ENCODE data around the gene ALS2CL. TPM values are rescaled to one million over a fixed set of nuclear protein-coding genes. Genes with fewer than 3 reads are reported as not detected.

The ALS2CL gene
- total RNA-seq, 1 donor from 2014 or later, result 32.5 TPM

GRCh38 chr3:46619845-46620778 is 73.4 kb downstream of the ALS2CL start:
- intact Hi-C loops (cut with DNase I), result no loop called here
- no peak for DNase-seq (ENCODE audit: low spot score)

Other genes with a start within 250 kb of the ALS2CL start
- gene LTF, start 228.8 kb downstream of the ALS2CL start, total RNA-seq, result 5.4 TPM
- not detected for gene RTP3, start 195.7 kb downstream of the ALS2CL start, total RNA-seq
- 70.6 TPM for gene LRRC2, start 127.4 kb downstream of the ALS2CL start, total RNA-seq
- not detected for gene FAM240A, start 81.2 kb downstream of the ALS2CL start, total RNA-seq
- gene TMIE, start 7.7 kb upstream of the ALS2CL start, total RNA-seq, result 0.51 TPM
- gene PRSS50, start 24.2 kb upstream of the ALS2CL start, total RNA-seq, result 0.78 TPM
- gene MYL3, start 169.8 kb upstream of the ALS2CL start, total RNA-seq, result 3,804 TPM
- gene PTH1R, start 184.0 kb upstream of the ALS2CL start, total RNA-seq, result 5.4 TPM

All from cardiac septum (tissue), 1 donor.